Measurements from ENCODE around the gene DUSP7.

DNA sequence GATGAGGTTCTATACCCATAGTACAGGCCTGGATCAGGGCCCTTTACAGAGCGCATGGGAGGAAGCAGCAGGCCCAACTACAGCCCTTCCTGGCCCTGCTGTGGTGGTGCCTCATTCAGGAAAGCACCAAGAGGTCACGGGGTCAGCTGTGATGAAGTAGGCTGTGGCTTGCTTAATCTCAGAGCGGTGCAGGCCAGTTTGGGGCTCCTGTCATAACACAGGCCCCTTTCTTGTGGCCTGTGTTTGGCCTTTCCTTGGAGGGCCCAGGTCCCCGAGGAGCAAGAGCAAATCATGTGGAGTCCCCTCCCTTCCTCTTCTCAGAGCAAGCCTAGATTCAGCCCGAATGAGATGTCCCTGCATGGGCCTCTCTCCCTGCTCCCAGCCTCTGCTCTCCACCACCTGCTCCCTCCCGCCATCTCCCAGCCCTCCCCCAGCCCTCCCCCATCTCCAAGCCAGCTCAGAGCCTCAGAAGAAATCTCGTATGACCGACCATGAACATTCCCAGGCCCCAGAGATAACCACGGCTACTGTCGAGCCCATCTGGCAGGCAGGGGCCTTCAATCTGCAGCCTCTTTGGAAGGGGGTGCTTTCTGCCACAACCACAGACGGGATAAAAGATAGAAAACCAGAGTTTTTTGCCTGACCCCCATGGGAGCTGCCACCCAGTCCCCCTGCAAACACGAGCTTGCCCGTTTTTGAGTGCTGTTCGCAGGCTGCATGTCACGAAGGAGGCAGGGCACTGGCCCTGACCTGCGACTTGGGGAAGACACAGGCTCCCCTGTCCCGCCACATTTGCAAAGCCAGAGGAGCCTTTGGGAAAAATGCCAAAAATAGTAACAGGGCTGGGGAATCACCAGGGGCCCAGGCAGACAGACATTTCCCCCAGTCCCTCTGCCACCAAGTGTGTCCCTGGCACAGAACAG is 32.3 kb upstream of the DUSP7 start:
- TF ChIP-seq, protein P1, sequence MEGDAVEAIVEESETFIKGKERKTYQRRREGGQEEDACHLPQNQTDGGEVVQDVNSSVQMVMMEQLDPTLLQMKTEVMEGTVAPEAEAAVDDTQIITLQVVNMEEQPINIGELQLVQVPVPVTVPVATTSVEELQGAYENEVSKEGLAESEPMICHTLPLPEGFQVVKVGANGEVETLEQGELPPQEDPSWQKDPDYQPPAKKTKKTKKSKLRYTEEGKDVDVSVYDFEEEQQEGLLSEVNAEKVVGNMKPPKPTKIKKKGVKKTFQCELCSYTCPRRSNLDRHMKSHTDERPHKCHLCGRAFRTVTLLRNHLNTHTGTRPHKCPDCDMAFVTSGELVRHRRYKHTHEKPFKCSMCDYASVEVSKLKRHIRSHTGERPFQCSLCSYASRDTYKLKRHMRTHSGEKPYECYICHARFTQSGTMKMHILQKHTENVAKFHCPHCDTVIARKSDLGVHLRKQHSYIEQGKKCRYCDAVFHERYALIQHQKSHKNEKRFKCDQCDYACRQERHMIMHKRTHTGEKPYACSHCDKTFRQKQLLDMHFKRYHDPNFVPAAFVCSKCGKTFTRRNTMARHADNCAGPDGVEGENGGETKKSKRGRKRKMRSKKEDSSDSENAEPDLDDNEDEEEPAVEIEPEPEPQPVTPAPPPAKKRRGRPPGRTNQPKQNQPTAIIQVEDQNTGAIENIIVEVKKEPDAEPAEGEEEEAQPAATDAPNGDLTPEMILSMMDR (IDR thresholded peaks at IDR 0.05), result no peak
- TF ChIP-seq ZFX (IDR thresholded peaks at IDR 0.05; ENCODE audit: borderline replicate concordance), result no peak

Data from 22Rv1 (cell line).